Neural cell (in vitro differentiated cells): ENCODE measurements around the gene GLI3. TPM values are rescaled to one million over a fixed set of nuclear protein-coding genes. Genes with fewer than 3 reads are reported as not detected.

Experiments used
- H2AFZ ChIP-seq: fragments of 200-600, 300-800 bp; sonication (generic), shearing (Covaris generic); 2 replicates; pipeline ENCODE4 v1.6.0; 2014; ENCODE audit warnings: low read depth, mild to moderate bottlenecking, antibody characterized with exemption, low read length, moderate library complexity
- H3F3A ChIP-seq: fragments of 200-600 bp; shearing (Covaris generic); 2 replicates; pipeline ENCODE4 v1.6.1; 2016; ENCODE audit warnings: mild to moderate bottlenecking, moderate library complexity, mixed read lengths, antibody characterized with exemption, low read length; ENCODE audit not compliant: insufficient read depth, poor library complexity, severe bottlenecking
- H3K27ac ChIP-seq: fragments of 200-600, 300-800 bp; sonication (generic), shearing (Covaris generic); 2 replicates; pipeline ENCODE4 v1.5.1; 2014; ENCODE audit warnings: mild to moderate bottlenecking, low read length, moderate library complexity
- H3K27me3 ChIP-seq: fragments of 300-800, 200-600 bp; sonication (generic), shearing (Covaris generic); 2 replicates; pipeline ENCODE4 v1.6.0; 2014; ENCODE audit warnings: mild to moderate bottlenecking, low read depth, low read length, moderate library complexity; ENCODE audit not compliant: insufficient read depth
- H3K36me3 ChIP-seq: fragments of 300-800, 200-600 bp; sonication (generic), shearing (Covaris generic); 2 replicates; pipeline ENCODE4 v1.5.1; 2014; ENCODE audit warnings: mild to moderate bottlenecking, antibody characterized with exemption, low read length, moderate library complexity; ENCODE audit not compliant: insufficient read depth
- H3K4me2 ChIP-seq: fragments of 300-800, 200-600 bp; sonication (generic), shearing (Covaris generic); 2 replicates; pipeline ENCODE4 v1.6.0; 2014; ENCODE audit warnings: mild to moderate bottlenecking, low read length
- H3K4me3 ChIP-seq: fragments of 300-800, 200-600 bp; sonication (generic), shearing (Covaris generic); 2 replicates; pipeline ENCODE4 v1.5.1; 2014; ENCODE audit warnings: mild to moderate bottlenecking, low read length, moderate library complexity
- H3K79me2 ChIP-seq: fragments of 200-600 bp; shearing (Covaris generic); replicated peaks from 2 replicates; pipeline ENCODE4 v1.6.0; 2014; ENCODE audit warnings: mild to moderate bottlenecking, low read length, moderate library complexity; ENCODE audit not compliant: insufficient read depth
- H3K9ac ChIP-seq: fragments of 300-800, 200-600 bp; sonication (generic), shearing (Covaris generic); 2 replicates; pipeline ENCODE4 v1.6.1; 2016; ENCODE audit warnings: mild to moderate bottlenecking, low read length, mixed read lengths
- H3K9me2 ChIP-seq: fragments of 200-600 bp; shearing (Covaris generic); 2 replicates; pipeline ENCODE4 v1.6.1; 2016; ENCODE audit warnings: mild to moderate bottlenecking, low read length, mixed read lengths; ENCODE audit not compliant: insufficient read depth
- H3K9me3 ChIP-seq: fragments of 200-600, 300-800 bp; sonication (generic), shearing (Covaris generic); 2 replicates; pipeline ENCODE4 v1.6.1; 2016; ENCODE audit warnings: mild to moderate bottlenecking, mixed run types, low read length, moderate library complexity, mixed read lengths
- H4K20me1 ChIP-seq: fragments of 200-600 bp; shearing (Covaris generic); 2 replicates; pipeline ENCODE4 v1.6.1; 2016; ENCODE audit warnings: mild to moderate bottlenecking, mixed run types; ENCODE audit not compliant: insufficient read depth
- CTCF ChIP-seq: fragments of 450-650 bp; IDR thresholded peaks from 2 replicates; pipeline ENCODE4 v1.5.1; 2014; ENCODE audit warnings: antibody characterized with exemption, mild to moderate bottlenecking, moderate library complexity; ENCODE audit not compliant: poor library complexity, severe bottlenecking
- EP300 ChIP-seq: fragments of 450-650 bp; conservative IDR thresholded peaks from 2 replicates; pipeline ENCODE4 v1.6.1; 2014; ENCODE audit warnings: antibody characterized with exemption, mild to moderate bottlenecking, moderate library complexity; ENCODE audit not compliant: poor library complexity, severe bottlenecking
- EZH2 ChIP-seq: fragments of 200-600, 300-800 bp; shearing (Covaris generic), sonication (generic); IDR thresholded peaks from 2 replicates; pipeline ENCODE4 v1.6.1; 2014; ENCODE audit warnings: antibody characterized with exemption, low read length, borderline replicate concordance, mild to moderate bottlenecking; ENCODE audit not compliant: insufficient read depth, poor library complexity, severe bottlenecking
- MXI1 ChIP-seq: fragments of 450-650 bp; conservative IDR thresholded peaks from 2 replicates; pipeline ENCODE4 v1.6.1; 2014; ENCODE audit warnings: antibody characterized with exemption, mild to moderate bottlenecking; ENCODE audit not compliant: poor library complexity, severe bottlenecking
- POLR2AphosphoS5 ChIP-seq: IDR thresholded peaks from 2 replicates; pipeline ENCODE4 v1.6.1; 2012
- RAD21 ChIP-seq: fragments of 450-650 bp; conservative IDR thresholded peaks from 2 replicates; pipeline ENCODE4 v1.6.1; 2014; ENCODE audit warnings: antibody characterized with exemption, mild to moderate bottlenecking, moderate library complexity
- REST ChIP-seq: IDR thresholded peaks from 2 replicates; pipeline ENCODE4 v1.6.1; 2012; ENCODE audit warnings: borderline replicate concordance
- SMC3 ChIP-seq: fragments of 450-650 bp; conservative IDR thresholded peaks from 2 replicates; pipeline ENCODE4 v1.6.1; 2014; ENCODE audit warnings: antibody characterized with exemption, mild to moderate bottlenecking, moderate library complexity; ENCODE audit not compliant: poor library complexity
- TAF1 ChIP-seq: IDR thresholded peaks from 2 replicates; pipeline ENCODE4 v1.6.1; 2012; ENCODE audit warnings: low read depth
- polyA plus RNA-seq: library from polyadenylated mRNA; depleted of rRNA; stranded (reverse); fragments of >200 nt; gene quantifications from 2 replicates; pipeline ENCODE4 v1.2.3, GENCODE V29; 2014

The GLI3 gene
- polyA plus RNA-seq, 1 donor from 2014 or later, result 0.19 TPM

GRCh38 chr7:42231043-42231787, 5.8 kb downstream of the GLI3 start:
- no peaks in the 10 kb centered on the region for H3F3A ChIP-seq
- H3K4me3 ChIP-seq, result no peak overlapping the region
- H3K4me2 ChIP-seq, result no peak overlapping the region
- H3K9me2 ChIP-seq, result no peaks in the 10 kb centered on the region
- TF ChIP-seq REST, result no peak
- no peak for TF ChIP-seq POLR2AphosphoS5
- no peak for TF ChIP-seq SMC3
- TF ChIP-seq EZH2, result no peak
- TF ChIP-seq EP300, result no peak
- no peak for TF ChIP-seq RAD21
- TF ChIP-seq CTCF, result no peak
- no peaks in the 10 kb centered on the region for H3K9me3 ChIP-seq
- no peak overlapping the region for H3K9ac ChIP-seq
- no peak overlapping the region for H3K27ac ChIP-seq
- H2AFZ ChIP-seq, result no peak overlapping the region
- no peaks in the 10 kb centered on the region for H3K36me3 ChIP-seq
- H4K20me1 ChIP-seq, result no peaks in the 10 kb centered on the region
- peaks cover 96% of the 10 kb centered on the region for H3K79me2 ChIP-seq
- H3K27me3 ChIP-seq, result peaks cover 43% of the 10 kb centered on the region

- peak overlapping the region; percentile 69 for H3K4me3 ChIP-seq
- H3K79me2 ChIP-seq, result peaks cover 96% of the 10 kb centered on the region
- peak overlapping the region; percentile 28 for H2AFZ ChIP-seq
- peaks cover 15% of the 10 kb centered on the region for H3K27me3 ChIP-seq
- no peaks in the 10 kb centered on the region for H3K9me3 ChIP-seq
- H4K20me1 ChIP-seq, result no peaks in the 10 kb centered on the region
- no peaks in the 10 kb centered on the region for H3F3A ChIP-seq
- TF ChIP-seq RAD21, result no peak
- no peak for TF ChIP-seq TAF1
- TF ChIP-seq SMC3, result peak; percentile 33
- TF ChIP-seq EP300, result no peak
- no peak for TF ChIP-seq CTCF
- peak; percentile 58 for TF ChIP-seq MXI1
- H3K36me3 ChIP-seq, result no peaks in the 10 kb centered on the region
- peak overlapping the region; percentile 45 for H3K4me2 ChIP-seq
- H3K9me2 ChIP-seq, result no peaks in the 10 kb centered on the region
- H3K27ac ChIP-seq, result no peak overlapping the region
- peak overlapping the region; percentile 53 for H3K9ac ChIP-seq
Observed at GRCh38 chr7:42227936-42228591, 8.9 kb downstream of the GLI3 start.
